Fibroblast of villous mesenchyme (primary cell): Measurements from ENCODE around the gene HSD17B8. TPM values are rescaled to one million over a fixed set of nuclear protein-coding genes. Genes with fewer than 3 reads are reported as not detected.
A peak's percentile ranks its signal among the peaks of the same experiment; 100 is the strongest.

Experiments used
- DNase-seq: peaks from one replicate; pipeline ENCODE4 v3.0.0-alpha.2; 2010; ENCODE audit warnings: low read depth
- H3K4me3 ChIP-seq: 2 replicates; pipeline ENCODE4 v1.5.1; 2011; ENCODE audit warnings: low read depth, mild to moderate bottlenecking, low read length
- CTCF ChIP-seq: IDR thresholded peaks from 2 replicates; pipeline ENCODE4 v1.5.1; 2012; ENCODE audit warnings: low read depth, mild to moderate bottlenecking, low read length; ENCODE audit not compliant: insufficient read depth
- total RNA-seq: library from RNA; depleted of rRNA; stranded (reverse); fragments of >200 nt; gene quantifications from 2 replicates; pipeline ENCODE4 v1.2.3, GENCODE V29; 2012

Gene HSD17B8
- total RNA-seq, 1 donor, result 4.7 TPM

- peak overlapping the region; percentile 62 for H3K4me3 ChIP-seq
- no peak for TF ChIP-seq CTCF
- DNase-seq, result peak; percentile 12
These were observed 8.4 kb downstream of the HSD17B8 start for GRCh38 chr6:33212857-33213165.

- DNase-seq, result no peak
- TF ChIP-seq CTCF, result no peak
- peak overlapping the region; percentile 62 for H3K4me3 ChIP-seq
These were observed 8.9 kb downstream of the HSD17B8 start for GRCh38 chr6:33213166-33213988.

- DNase-seq, result no peak
- no peak for TF ChIP-seq CTCF
- peak overlapping the region; percentile 62 for H3K4me3 ChIP-seq
These were observed 9.5 kb downstream of the HSD17B8 start for GRCh38 chr6:33213989-33214335.

- TF ChIP-seq CTCF, result no peak
- no peak for DNase-seq
- H3K4me3 ChIP-seq, result no peak overlapping the region
These were observed 11.0 kb downstream of the HSD17B8 start for GRCh38 chr6:33215271-33216116.

- no peak overlapping the region for H3K4me3 ChIP-seq
- no peak for DNase-seq
- no peak for TF ChIP-seq CTCF
These were observed 11.7 kb downstream of the HSD17B8 start for GRCh38 chr6:33216117-33216649.

- no peak for TF ChIP-seq CTCF
- H3K4me3 ChIP-seq, result no peak overlapping the region
- no peak for DNase-seq
These were observed 12.8 kb downstream of the HSD17B8 start for GRCh38 chr6:33217246-33217645.
